GM18505 (cell line): ENCODE measurements around the gene MYBL2.

Experiments used
- ATAC-seq: cut with Tn5 transposase; IDR thresholded peaks from one replicate; pipeline ENCODE4 v1.9.1; 2021; ENCODE audit not compliant: unreplicated experiment
- POLR2A ChIP-seq: IDR thresholded peaks from 4 replicates; pipeline ENCODE4 v1.6.1; 2011; ENCODE audit warnings: borderline replicate concordance; ENCODE audit not compliant: insufficient read depth, insufficient read length; ENCODE audit errors: extremely low read depth

The MYBL2 gene

GRCh38 chr20:43694763-43695162 is 27.8 kb downstream of the MYBL2 start:
- no peak for TF ChIP-seq POLR2A
- no peak for ATAC-seq

DNA sequence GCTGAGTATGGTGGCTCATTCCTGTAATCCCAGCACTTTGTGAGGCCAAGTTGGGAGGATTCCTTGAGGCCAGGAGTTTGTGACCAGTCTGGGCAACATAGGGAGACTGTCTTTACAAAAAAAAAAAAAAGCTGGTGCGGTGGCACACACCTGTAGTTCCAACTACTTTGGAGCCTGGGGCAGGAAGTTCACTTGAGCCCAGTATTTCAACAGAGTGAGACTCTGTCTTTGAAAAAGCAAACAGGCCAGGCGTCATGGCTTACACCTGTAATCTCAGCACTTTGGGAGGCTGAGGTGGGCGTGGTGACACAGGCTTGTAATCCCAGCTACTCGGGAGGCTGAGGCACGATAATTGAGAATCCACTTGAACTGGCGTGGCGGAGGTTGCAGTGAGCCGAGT is 28.7 kb downstream of the MYBL2 start:
- no peak for ATAC-seq
- TF ChIP-seq POLR2A = no peak

- no peak for TF ChIP-seq POLR2A
- ATAC-seq = no peak
These were observed 33.1 kb downstream of the MYBL2 start for GRCh38 chr20:43699941-43700565.

DNA sequence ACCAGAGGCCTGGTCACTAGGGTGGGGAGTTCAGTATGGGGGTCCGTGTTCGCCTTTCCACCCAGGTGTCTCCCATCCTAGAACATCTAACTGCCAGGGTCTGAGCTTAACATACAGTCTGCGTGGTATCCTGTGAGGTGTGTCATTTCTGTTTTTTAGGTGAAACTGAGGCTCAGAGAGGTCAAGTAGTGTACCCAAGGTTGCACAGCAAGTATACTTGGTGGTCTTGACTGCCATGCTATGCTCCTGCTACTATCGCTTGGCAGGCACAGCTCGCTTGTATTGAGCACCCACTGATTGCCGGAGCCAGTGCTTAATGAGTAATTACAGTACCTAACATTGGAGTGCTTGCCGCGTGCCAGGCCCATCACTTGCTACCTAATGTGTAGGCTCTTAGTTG is 33.7 kb downstream of the MYBL2 start:
- ATAC-seq = no peak
- TF ChIP-seq POLR2A = no peak

GRCh38 chr20:43702502-43702901 is 35.6 kb downstream of the MYBL2 start:
- ATAC-seq = no peak
- no peak for TF ChIP-seq POLR2A

DNA sequence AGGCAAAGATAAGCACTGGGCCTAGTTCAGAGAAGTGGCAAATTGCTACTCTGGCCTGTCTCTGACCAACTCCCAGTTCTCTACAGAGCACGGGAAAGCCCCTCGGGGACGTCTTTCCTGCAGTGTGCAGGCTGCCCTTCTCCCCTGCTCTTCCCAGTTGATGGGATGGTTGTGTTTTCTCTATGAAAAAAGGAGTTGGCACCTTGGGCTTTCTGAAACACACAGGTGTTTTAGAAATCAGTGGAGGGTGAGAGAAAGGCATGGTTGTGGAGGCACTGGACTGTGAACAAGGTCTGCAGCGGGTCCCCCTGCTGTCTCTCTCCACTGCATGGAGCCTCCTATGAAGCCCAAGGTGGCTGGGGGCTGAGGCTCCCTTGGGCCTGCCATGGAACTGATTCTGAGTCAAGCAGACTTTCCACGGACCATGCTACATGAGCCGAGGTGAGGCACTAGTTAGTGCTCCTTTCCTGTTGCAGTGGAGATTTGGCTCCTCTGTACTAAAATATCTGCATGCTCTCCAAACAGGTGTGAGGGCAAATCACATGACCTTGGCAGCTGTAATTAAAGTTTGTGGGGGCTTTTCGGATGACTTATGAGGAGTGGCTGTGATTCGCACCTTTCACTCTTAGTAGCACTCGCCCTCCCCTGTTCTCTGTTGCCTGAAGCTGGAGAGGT is 43.6 kb downstream of the MYBL2 start:
- peak; percentile 72 for ATAC-seq
- TF ChIP-seq POLR2A = peak; percentile 34

GRCh38 chr20:43711098-43711654 is 44.3 kb downstream of the MYBL2 start:
- no peak for ATAC-seq
- no peak for TF ChIP-seq POLR2A

DNA sequence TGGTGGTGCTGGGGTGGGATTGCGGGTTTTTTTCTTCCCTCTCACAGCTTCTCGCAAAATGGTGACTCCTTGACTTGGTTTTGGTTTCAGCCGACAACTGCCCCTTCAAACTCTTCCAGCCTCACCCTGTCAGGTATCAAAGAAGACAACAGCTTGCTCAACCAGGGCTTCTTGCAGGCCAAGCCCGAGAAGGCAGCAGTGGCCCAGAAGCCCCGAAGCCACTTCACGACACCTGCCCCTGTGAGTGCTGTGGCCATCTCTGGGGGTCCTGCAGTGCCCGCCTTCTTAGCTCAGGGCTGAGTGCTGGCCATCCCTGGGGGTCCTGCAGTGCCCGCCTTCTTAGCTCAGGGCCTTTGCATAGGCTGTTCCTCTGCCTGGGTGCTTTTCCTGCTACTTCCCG is 48.1 kb downstream of the MYBL2 start:
- no peak for TF ChIP-seq POLR2A

GRCh38 chr20:43715511-43715910 is 48.6 kb downstream of the MYBL2 start:
- TF ChIP-seq POLR2A = no peak
- ATAC-seq = no peak

More for the DNA sequence above, 48.1 kb downstream of the MYBL2 start:
- no peak for ATAC-seq

DNA sequence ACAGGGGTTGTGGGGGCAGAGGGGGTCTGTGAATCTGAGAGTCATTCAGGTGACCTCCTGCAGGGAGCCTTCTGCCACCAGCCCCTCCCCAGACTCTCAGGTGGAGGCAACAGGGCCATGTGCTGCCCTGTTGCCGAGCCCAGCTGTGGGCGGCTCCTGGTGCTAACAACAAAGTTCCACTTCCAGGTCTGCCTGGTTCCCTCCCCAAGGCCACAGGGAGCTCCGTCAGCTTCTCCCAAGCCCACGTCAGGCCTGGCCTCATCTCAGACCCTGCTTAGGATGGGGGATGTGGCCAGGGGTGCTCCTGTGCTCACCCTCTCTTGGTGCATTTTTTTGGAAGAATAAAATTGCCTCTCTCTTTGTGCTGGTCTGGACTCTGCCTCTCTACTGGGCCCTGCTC is 49.2 kb downstream of the MYBL2 start:
- no peak for TF ChIP-seq POLR2A
- no peak for ATAC-seq

DNA sequence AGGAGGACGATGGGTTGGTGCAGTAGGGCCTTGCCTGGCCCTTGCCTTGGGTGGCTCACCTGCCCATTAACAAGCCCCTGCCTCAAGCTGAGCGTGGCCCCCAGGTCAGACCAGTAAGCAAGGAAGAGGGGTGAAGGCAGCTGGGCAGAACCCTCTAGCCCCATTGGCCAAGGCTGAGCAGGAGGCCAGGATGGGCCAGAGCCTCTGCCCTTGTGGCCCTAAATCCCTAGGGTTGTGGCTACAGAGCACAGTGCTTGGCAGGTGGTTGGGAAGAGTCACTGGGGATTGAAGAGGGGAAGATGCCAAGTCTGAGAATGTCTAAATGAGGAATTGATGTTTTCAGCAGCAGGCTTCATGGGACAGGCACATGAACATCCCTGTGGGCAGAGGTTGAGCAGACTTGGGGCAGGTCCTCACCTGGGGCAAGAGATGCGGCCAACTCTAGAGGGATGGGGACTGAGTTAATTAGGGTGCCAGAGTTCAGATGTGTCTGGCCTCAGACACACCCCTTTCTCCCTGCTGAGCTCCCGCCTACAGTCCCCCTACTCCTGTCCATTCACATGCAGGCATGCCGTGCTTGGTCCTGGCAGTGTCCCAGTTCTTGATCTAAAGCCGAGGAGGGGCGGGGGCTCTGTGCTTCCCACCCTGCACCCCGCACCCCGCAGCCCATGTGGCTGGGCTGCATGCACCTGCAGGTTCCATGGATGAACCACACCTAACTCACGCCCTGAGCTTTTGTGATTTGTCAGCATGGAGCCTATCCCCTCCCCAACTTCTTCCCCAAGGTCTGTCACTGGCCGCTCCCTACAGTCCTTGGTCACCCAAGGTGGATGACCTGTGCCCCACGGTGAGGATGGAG is 50.1 kb downstream of the MYBL2 start:
- no peak for ATAC-seq
- no peak for TF ChIP-seq POLR2A

DNA sequence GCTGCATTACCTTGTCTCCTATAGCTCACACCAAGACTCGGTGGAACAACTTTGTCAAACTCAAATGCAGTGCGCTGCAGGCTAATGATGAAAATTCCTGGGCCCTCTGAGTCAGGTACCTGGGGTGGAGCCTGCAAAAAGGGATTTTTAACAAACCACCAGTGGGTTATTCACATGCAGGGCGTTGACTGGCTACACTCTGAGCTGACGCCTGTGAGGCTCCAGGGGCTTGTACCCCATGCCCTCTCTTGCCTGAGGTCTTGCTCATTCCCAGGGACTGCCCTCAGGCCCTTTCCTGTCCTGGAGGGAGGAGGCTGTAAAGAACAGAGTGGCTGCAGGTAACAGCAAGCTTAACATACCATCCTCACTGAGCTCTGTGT is 50.7 kb downstream of the MYBL2 start:
- no peak for ATAC-seq
- no peak for TF ChIP-seq POLR2A

GRCh38 chr20:43720007-43720406 is 53.1 kb downstream of the MYBL2 start:
- TF ChIP-seq POLR2A = no peak

More at GRCh38 chr20:43720007-43720406, 53.1 kb downstream of the MYBL2 start:
- ATAC-seq = no peak
